ENCODE results near the gene RHBDF2.

GRCh38 chr17:76501827-76502307 is 644 bp upstream of the RHBDF2 start:
- no peak for TF ChIP-seq ARNT (IDR thresholded peaks at IDR 0.05)
- TF ChIP-seq PKNOX1 (IDR thresholded peaks at IDR 0.05) = no peak
- TF ChIP-seq FOXM1 (IDR thresholded peaks at IDR 0.05; ENCODE audit: borderline replicate concordance) = no peak
- TF ChIP-seq ZNF384 (IDR thresholded peaks at IDR 0.05) = no peak
- TF ChIP-seq HDGF (IDR thresholded peaks at IDR 0.05; ENCODE audit: borderline replicate concordance) = no peak
- TF ChIP-seq FOXK2 (IDR thresholded peaks at IDR 0.05) = no peak
